ENCODE measurements around the gene YARS1.

YARS1 gene

DNA sequence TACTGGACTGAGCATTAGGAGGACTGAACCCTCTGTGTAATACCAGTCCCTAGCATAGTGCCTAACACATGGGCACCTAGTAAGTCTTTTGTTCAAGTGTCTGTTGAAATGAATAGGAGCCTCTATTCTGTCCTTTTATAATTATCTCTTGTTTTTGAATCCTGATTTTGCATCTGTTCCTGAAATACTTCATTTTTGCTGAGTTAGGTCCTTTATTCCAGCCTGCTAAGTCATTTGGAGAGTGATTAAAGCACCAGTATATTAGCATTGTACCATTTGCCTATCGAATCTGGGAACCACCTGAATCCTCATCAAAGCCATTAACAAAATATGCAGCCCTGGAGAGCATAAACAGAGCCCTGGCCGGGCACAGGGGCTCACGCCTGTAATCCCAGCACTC is 32.3 kb downstream of the YARS1 start:
- no peaks in the 10 kb centered on the region for H3K4me1 ChIP-seq (ENCODE audit: control insufficient read depth, insufficient read depth, low read length)
- H3K27ac ChIP-seq (ENCODE audit: low read depth, low read length) = no peak overlapping the region
- H3K27me3 ChIP-seq (ENCODE audit: control insufficient read depth, insufficient read depth, low read length) = no peaks in the 10 kb centered on the region
- H3K4me3 ChIP-seq (ENCODE audit: low read length) = no peak overlapping the region
- H3K9ac ChIP-seq (ENCODE audit: low read length) = no peak overlapping the region
- peaks cover 25% of the 10 kb centered on the region for H3K36me3 ChIP-seq (ENCODE audit: control insufficient read depth, insufficient read depth, low read length)

DNA sequence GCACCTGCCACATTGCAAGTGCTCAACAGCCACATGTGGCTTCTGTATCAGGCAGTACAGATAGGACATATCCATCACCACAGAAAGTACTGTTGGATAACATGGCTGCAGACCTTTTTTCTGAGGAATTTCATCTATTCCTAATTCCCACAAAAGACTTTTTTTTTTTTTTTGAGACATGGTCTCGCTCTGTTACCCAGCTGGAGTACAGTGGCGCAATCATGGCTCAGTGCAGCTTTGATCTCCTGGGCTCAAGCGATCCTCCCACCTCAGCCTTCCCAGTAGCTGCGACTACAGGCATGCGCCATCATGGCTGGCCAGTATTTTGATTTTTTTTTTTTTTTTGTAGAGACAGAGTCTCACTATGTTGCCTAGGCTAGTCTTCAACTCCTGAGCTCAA is 33.3 kb downstream of the YARS1 start:
- H3K9ac ChIP-seq (ENCODE audit: low read length) = no peak overlapping the region
- peaks cover 32% of the 10 kb centered on the region for H3K36me3 ChIP-seq (ENCODE audit: control insufficient read depth, insufficient read depth, low read length)

GRCh38 chr1:32782086-32782485 is 35.1 kb downstream of the YARS1 start:
- peaks cover 33% of the 10 kb centered on the region for H3K36me3 ChIP-seq (ENCODE audit: control insufficient read depth, insufficient read depth, low read length)
- H3K27me3 ChIP-seq (ENCODE audit: control insufficient read depth, insufficient read depth, low read length) = no peaks in the 10 kb centered on the region
- no peak overlapping the region for H3K27ac ChIP-seq (ENCODE audit: low read depth, low read length)
- H3K4me1 ChIP-seq (ENCODE audit: control insufficient read depth, insufficient read depth, low read length) = no peaks in the 10 kb centered on the region
- no peak overlapping the region for H3K9ac ChIP-seq (ENCODE audit: low read length)
- H3K4me3 ChIP-seq (ENCODE audit: low read length) = no peak overlapping the region

More for the DNA sequence above, 33.3 kb downstream of the YARS1 start:
- Histone ChIP-seq H3K4me1 (ENCODE audit: control insufficient read depth, insufficient read depth, low read length) (no peaks in the 10 kb centered on the region), H3K4me3 (ENCODE audit: low read length) (no peak overlapping the region), H3K27me3 (ENCODE audit: control insufficient read depth, insufficient read depth, low read length) (no peaks in the 10 kb centered on the region), H3K27ac (ENCODE audit: low read depth, low read length) (no peak overlapping the region)

DNA sequence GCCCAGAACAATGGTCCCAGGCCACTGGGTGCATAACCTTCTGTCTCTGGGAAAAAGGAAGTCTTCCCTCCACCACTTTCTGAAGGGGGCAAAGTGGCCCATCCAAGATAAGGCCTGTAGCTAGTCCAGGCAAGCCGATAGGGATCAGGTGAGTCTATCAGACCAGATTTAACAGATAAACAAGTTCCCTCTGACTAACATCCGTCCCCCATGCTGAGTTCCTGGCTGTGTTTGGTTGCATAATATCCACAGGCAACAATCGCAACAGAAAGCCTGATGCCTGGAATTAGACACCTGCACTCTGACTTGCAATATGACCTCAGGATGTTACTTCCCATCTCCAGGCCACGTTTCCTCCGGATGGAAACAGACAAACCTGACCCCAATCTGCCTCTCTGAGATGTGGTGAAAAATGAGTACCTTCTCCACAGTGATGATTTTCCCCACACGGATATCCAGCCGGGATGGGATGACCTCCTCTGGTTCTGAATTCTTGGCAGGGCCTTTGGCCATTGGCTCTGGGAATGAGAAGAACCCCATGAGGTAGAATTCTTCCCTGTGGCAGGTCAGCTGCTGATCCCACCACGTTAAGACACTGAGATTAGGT is 36.4 kb downstream of the YARS1 start:
- Histone ChIP-seq H3K4me3 (ENCODE audit: low read length) (no peak overlapping the region), H3K27me3 (ENCODE audit: control insufficient read depth, insufficient read depth, low read length) (no peaks in the 10 kb centered on the region), H3K4me1 (ENCODE audit: control insufficient read depth, insufficient read depth, low read length) (no peaks in the 10 kb centered on the region), H3K9ac (ENCODE audit: low read length) (no peak overlapping the region), H3K27ac (ENCODE audit: low read depth, low read length) (no peak overlapping the region), H3K36me3 (ENCODE audit: control insufficient read depth, insufficient read depth, low read length) (peaks cover 24% of the 10 kb centered on the region)

- Histone ChIP-seq H3K27me3 (ENCODE audit: control insufficient read depth, insufficient read depth, low read length) (no peaks in the 10 kb centered on the region), H3K4me1 (ENCODE audit: control insufficient read depth, insufficient read depth, low read length) (no peaks in the 10 kb centered on the region), H3K36me3 (ENCODE audit: control insufficient read depth, insufficient read depth, low read length) (peaks cover 24% of the 10 kb centered on the region), H3K27ac (ENCODE audit: low read depth, low read length) (no peak overlapping the region), H3K9ac (ENCODE audit: low read length) (no peak overlapping the region), H3K4me3 (ENCODE audit: low read length) (no peak overlapping the region)
Observed at GRCh38 chr1:32780005-32780404, 37.2 kb downstream of the YARS1 start.

- Histone ChIP-seq H3K27me3 (ENCODE audit: control insufficient read depth, insufficient read depth, low read length) (no peaks in the 10 kb centered on the region), H3K36me3 (ENCODE audit: control insufficient read depth, insufficient read depth, low read length) (peaks cover 24% of the 10 kb centered on the region), H3K9ac (ENCODE audit: low read length) (no peak overlapping the region), H3K4me1 (ENCODE audit: control insufficient read depth, insufficient read depth, low read length) (no peaks in the 10 kb centered on the region), H3K27ac (ENCODE audit: low read depth, low read length) (no peak overlapping the region), H3K4me3 (ENCODE audit: low read length) (no peak overlapping the region)
Observed at GRCh38 chr1:32779242-32779641, 37.9 kb downstream of the YARS1 start.

DNA sequence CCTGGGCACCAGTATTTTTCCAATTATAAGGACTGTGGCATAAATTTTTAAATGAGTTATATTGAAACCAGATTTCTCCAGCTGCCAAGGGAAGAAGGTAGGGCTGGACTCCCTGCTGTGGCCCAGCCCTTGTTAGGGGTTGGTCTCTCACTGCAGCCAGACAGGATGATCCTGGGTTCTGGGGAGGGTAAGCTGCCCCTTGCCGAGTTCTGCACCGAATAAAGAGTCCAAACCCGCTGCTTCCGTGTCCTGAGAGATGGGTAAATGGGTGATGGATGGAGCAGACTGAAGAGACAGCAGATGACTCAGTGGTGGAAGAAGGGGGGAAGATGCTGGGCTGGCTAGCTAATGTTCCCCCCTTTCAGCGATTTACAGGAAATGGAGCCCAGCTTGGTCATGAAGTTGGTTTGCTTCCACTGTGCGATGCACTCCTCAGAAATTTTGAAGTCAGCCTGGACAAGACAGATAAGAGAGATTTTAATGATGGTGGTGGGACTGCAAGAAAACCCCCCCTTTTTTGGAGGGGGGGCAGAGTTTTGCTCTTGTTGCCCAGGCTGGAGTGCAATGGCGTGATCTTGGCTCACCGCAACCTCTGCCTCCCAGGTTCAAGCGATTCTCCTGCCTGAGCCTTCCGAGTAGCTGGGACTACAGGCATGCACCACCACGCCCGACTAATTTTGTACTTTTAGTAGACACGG is 41.4 kb downstream of the YARS1 start:
- Histone ChIP-seq H3K36me3 (ENCODE audit: control insufficient read depth, insufficient read depth, low read length) (peaks cover 18% of the 10 kb centered on the region), H3K4me1 (ENCODE audit: control insufficient read depth, insufficient read depth, low read length) (no peaks in the 10 kb centered on the region), H3K27me3 (ENCODE audit: control insufficient read depth, insufficient read depth, low read length) (no peaks in the 10 kb centered on the region), H3K4me3 (ENCODE audit: low read length) (no peak overlapping the region), H3K27ac (ENCODE audit: low read depth, low read length) (no peak overlapping the region), H3K9ac (ENCODE audit: low read length) (no peak overlapping the region)

DNA sequence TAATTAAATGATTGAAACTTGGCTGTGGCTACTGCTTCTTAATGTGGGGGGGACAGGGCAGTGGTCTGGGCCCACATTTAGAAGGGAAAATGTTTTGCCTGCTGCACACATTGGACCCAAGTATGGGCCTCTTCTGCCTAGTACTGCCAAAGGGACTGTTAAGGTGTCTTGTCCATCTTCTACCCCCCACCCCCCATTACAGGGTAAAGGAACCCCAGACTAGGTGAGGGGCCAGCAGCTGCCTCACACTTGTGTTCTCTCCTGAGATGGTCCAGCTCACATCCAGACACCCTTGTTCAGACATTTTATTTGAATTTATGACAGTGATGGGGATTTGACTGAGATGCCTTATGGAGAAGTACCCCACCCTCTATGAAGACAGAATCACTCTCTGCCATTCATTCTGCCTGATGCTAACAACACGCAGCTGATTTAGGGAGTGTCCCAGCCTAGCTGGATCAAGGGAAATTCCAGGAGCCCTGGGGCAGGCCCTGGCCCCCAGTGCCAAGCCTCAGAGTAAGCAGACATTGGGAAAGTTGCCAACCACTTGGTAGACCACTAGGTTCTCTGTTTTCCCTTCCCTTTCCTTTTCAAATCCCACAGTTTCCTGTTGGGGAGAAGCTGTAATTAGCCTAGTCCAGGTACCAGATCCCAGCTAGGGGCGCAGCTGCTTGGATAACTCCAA is 42.1 kb downstream of the YARS1 start:
- no peaks in the 10 kb centered on the region for H3K4me1 ChIP-seq (ENCODE audit: control insufficient read depth, insufficient read depth, low read length)
- H3K9ac ChIP-seq (ENCODE audit: low read length) = no peak overlapping the region
- peaks cover 17% of the 10 kb centered on the region for H3K36me3 ChIP-seq (ENCODE audit: control insufficient read depth, insufficient read depth, low read length)
- H3K27ac ChIP-seq (ENCODE audit: low read depth, low read length) = no peak overlapping the region
- no peak overlapping the region for H3K4me3 ChIP-seq (ENCODE audit: low read length)
- no peaks in the 10 kb centered on the region for H3K27me3 ChIP-seq (ENCODE audit: control insufficient read depth, insufficient read depth, low read length)

DNA sequence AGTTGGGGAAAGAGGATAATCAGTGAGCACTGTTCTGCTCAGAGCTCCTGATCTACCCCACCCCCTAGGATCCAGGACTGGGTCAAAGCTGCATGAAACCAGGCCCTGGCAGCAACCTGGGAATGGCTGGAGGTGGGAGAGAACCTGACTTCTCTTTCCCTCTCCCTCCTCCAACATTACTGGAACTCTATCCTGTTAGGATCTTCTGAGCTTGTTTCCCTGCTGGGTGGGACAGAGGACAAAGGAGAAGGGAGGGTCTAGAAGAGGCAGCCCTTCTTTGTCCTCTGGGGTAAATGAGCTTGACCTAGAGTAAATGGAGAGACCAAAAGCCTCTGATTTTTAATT is 42.7 kb downstream of the YARS1 start:
- H3K27ac ChIP-seq (ENCODE audit: low read depth, low read length) = no peak overlapping the region

GRCh38 chr1:32773764-32774463 is 43.2 kb downstream of the YARS1 start:
- Histone ChIP-seq H3K9ac (ENCODE audit: low read length) (no peak overlapping the region), H3K4me1 (ENCODE audit: control insufficient read depth, insufficient read depth, low read length) (no peaks in the 10 kb centered on the region), H3K27me3 (ENCODE audit: control insufficient read depth, insufficient read depth, low read length) (no peaks in the 10 kb centered on the region), H3K4me3 (ENCODE audit: low read length) (no peak overlapping the region), H3K27ac (ENCODE audit: low read depth, low read length) (no peak overlapping the region), H3K36me3 (ENCODE audit: control insufficient read depth, insufficient read depth, low read length) (peaks cover 10% of the 10 kb centered on the region)

More for the DNA sequence above, 42.7 kb downstream of the YARS1 start:
- peaks cover 15% of the 10 kb centered on the region for H3K36me3 ChIP-seq (ENCODE audit: control insufficient read depth, insufficient read depth, low read length)
- H3K9ac ChIP-seq (ENCODE audit: low read length) = no peak overlapping the region
- no peaks in the 10 kb centered on the region for H3K27me3 ChIP-seq (ENCODE audit: control insufficient read depth, insufficient read depth, low read length)
- H3K4me3 ChIP-seq (ENCODE audit: low read length) = no peak overlapping the region
- no peaks in the 10 kb centered on the region for H3K4me1 ChIP-seq (ENCODE audit: control insufficient read depth, insufficient read depth, low read length)

DNA sequence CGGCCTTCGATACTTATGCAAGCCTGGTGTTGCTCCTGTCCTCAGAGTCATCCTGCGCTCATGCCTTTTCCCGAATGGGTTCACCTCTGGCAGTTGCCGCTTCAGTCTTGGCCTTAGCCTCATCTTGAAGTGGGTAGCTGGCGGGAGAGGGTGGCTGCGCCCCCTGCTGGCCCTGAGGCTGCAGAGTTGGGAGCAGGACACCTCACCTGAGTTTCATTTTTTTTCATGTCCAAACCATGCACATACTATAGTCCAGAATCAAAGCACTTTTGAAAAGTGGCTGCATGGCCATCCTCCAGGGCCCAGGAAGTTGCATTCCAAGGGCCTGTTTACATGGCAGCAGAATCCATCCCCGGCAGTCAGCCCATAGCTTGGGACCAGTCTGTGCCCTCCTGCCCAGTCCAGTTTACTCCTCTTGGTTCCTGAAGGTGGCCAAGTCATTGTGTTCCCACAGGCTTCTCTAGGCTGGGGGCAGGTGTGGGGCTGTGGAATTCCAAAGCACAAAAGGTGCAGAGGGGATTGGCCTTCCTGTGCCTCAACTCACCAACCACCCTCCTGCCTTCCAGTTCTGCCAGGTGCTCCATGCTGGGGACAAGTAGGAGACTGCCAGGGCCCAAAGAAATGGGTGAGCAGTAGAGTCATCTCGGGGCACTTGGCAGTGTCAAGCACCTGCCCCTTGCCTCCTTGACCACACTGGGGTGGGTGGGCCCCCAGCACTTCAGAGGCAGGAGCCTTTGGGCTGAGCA is 44.0 kb downstream of the YARS1 start:
- Histone ChIP-seq H3K27ac (ENCODE audit: low read depth, low read length) (no peak overlapping the region), H3K4me3 (ENCODE audit: low read length) (no peak overlapping the region), H3K9ac (ENCODE audit: low read length) (no peak overlapping the region), H3K36me3 (ENCODE audit: control insufficient read depth, insufficient read depth, low read length) (peaks cover 9% of the 10 kb centered on the region), H3K27me3 (ENCODE audit: control insufficient read depth, insufficient read depth, low read length) (no peaks in the 10 kb centered on the region), H3K4me1 (ENCODE audit: control insufficient read depth, insufficient read depth, low read length) (no peaks in the 10 kb centered on the region)

Data from rectal smooth muscle tissue (tissue), 1 donor.